ENCODE measurements around the gene AUTS2.

AUTS2 gene

GRCh38 chr7:69630292-69630691, 32.0 kb downstream of the AUTS2 start:
- FAIRE-seq (peak; percentile 77), DNase-seq (ENCODE audit: insufficient read length, low spot score) (no peak)
- TF ChIP-seq POLR2AphosphoS5 (IDR thresholded peaks at IDR 0.05; ENCODE audit: low read depth, low read length) (no peak), SPI1 (IDR thresholded peaks at IDR 0.05; ENCODE audit: low read depth, low read length) (no peak), PAX5 (IDR thresholded peaks at IDR 0.05; ENCODE audit: insufficient read depth, low read length, severe bottlenecking) (no peak), TAF1 (IDR thresholded peaks at IDR 0.05; ENCODE audit: low read depth, low read length) (no peak), POLR2A (IDR thresholded peaks at IDR 0.05; ENCODE audit: low read depth, low read length) (no peak)

DNA sequence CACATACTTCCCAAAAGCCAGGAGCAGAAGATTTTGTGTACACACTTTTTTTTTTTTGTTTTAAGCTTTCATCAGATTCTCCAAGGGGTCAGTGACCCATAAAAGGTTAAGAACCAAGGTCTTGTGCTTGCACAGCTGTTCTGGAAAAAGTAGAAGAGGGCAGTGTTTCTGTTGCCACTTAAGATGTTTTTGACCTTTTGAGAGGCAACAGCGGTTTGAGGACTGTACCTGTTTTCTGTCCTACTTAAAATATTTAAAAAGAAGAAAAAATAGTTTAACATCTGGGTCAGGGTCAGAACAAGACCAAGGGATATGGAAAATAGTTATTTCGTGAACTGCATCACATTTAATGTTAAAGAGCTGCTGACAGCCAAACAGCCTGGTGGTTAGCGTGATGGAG, 32.9 kb downstream of the AUTS2 start:
- FAIRE-seq (no peak), DNase-seq (ENCODE audit: insufficient read length, low spot score) (no peak)
- TF ChIP-seq SPI1 (IDR thresholded peaks at IDR 0.05; ENCODE audit: low read depth, low read length) (no peak), POLR2A (IDR thresholded peaks at IDR 0.05; ENCODE audit: low read depth, low read length) (no peak), POU2F2 (IDR thresholded peaks at IDR 0.05; ENCODE audit: low read depth, low read length) (no peak), POLR2AphosphoS5 (IDR thresholded peaks at IDR 0.05; ENCODE audit: low read depth, low read length) (no peak), TAF1 (IDR thresholded peaks at IDR 0.05; ENCODE audit: low read depth, low read length) (no peak), PAX5 (IDR thresholded peaks at IDR 0.05; ENCODE audit: insufficient read depth, low read length, severe bottlenecking) (no peak)

DNA sequence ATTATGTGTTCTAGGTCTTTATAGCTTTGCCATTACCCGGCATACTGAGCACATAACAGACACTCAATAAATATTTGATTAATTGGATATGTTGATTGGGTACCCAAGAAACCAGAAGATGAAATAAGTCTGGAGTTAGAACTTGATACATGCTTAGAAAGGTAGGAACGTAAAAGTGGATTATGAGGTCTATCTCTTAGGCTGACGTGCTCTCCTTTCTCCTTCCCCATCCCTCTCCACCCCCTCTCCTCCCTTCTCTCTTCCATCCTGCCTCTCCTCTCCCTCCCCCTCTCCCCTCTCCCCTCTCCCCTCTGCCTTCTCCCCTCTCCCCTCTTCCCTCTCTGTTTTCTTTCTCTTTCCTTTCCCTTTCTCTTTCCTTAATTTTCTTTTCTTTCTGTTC, 34.0 kb downstream of the AUTS2 start:
- TF ChIP-seq POLR2A (IDR thresholded peaks at IDR 0.05; ENCODE audit: low read depth, low read length), result no peak
- TF ChIP-seq SPI1 (IDR thresholded peaks at IDR 0.05; ENCODE audit: low read depth, low read length), result no peak
- no peak for TF ChIP-seq TAF1 (IDR thresholded peaks at IDR 0.05; ENCODE audit: low read depth, low read length)
- TF ChIP-seq PAX5 (IDR thresholded peaks at IDR 0.05; ENCODE audit: insufficient read depth, low read length, severe bottlenecking), result no peak
- no peak for TF ChIP-seq POU2F2 (IDR thresholded peaks at IDR 0.05; ENCODE audit: low read depth, low read length)
- TF ChIP-seq POLR2AphosphoS5 (IDR thresholded peaks at IDR 0.05; ENCODE audit: low read depth, low read length), result no peak

GRCh38 chr7:69633122-69633831, 35.0 kb downstream of the AUTS2 start:
- no peak for DNase-seq (ENCODE audit: insufficient read length, low spot score)
- TF ChIP-seq POU2F2 (IDR thresholded peaks at IDR 0.05; ENCODE audit: low read depth, low read length) (no peak), SPI1 (IDR thresholded peaks at IDR 0.05; ENCODE audit: low read depth, low read length) (no peak), POLR2AphosphoS5 (IDR thresholded peaks at IDR 0.05; ENCODE audit: low read depth, low read length) (no peak), TAF1 (IDR thresholded peaks at IDR 0.05; ENCODE audit: low read depth, low read length) (no peak), POLR2A (IDR thresholded peaks at IDR 0.05; ENCODE audit: low read depth, low read length) (no peak), PAX5 (IDR thresholded peaks at IDR 0.05; ENCODE audit: insufficient read depth, low read length, severe bottlenecking) (no peak)
- no peak for FAIRE-seq

More for the DNA sequence above, 34.0 kb downstream of the AUTS2 start:
- DNase-seq (ENCODE audit: insufficient read length, low spot score) (no peak), FAIRE-seq (no peak)

- DNase-seq (ENCODE audit: insufficient read length, low spot score) (no peak), FAIRE-seq (peak; percentile 16)
- TF ChIP-seq PAX5 (IDR thresholded peaks at IDR 0.05; ENCODE audit: insufficient read depth, low read length, severe bottlenecking), result no peak
These were observed 37.4 kb downstream of the AUTS2 start for GRCh38 chr7:69635555-69636185.

DNA sequence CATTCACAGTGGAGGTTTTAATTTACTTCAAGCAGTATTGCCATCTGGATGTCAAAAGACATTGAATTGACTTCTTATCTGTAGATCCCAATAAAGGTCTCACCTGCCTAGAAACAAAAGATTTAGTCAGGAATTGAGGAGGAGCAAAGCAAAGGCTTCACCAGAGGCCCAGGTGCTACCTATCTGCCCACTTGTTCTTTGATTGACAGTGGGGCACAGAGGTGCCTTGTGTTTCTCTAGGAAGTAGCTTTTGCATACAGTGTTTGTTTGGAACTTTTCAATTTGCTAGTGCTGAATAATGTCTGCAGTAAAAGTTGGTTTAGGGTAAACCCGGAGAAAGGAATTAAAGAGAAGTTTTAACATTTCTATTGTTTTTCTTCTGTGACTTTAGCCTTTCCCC, 40.4 kb downstream of the AUTS2 start:
- no peak for DNase-seq (ENCODE audit: insufficient read length, low spot score)
- no peak for FAIRE-seq
- no peak for TF ChIP-seq POLR2A (IDR thresholded peaks at IDR 0.05; ENCODE audit: low read depth, low read length)
- no peak for TF ChIP-seq TAF1 (IDR thresholded peaks at IDR 0.05; ENCODE audit: low read depth, low read length)
- TF ChIP-seq SPI1 (IDR thresholded peaks at IDR 0.05; ENCODE audit: low read depth, low read length), result no peak
- no peak for TF ChIP-seq PAX5 (IDR thresholded peaks at IDR 0.05; ENCODE audit: insufficient read depth, low read length, severe bottlenecking)

DNA sequence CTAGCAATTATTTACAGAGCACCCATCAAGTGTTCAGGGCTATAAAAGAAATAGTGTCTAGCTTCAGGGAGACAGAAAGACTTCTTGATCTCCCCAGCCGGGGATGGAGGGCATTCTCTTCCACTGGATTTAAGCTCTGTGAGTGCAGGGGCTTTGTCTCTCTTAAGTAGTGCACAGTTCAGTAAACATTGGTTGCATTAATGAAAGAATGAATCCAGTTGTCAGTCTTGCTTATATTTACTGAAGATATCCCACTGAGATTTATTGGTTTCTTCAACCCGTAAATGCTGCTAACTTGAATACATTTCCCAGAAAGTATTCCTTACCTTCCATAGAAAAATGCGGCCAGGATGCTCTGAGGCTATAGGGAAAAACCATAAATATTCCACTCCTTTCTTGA, 41.9 kb downstream of the AUTS2 start:
- no peak for TF ChIP-seq POU2F2 (IDR thresholded peaks at IDR 0.05; ENCODE audit: low read depth, low read length)
- TF ChIP-seq SPI1 (IDR thresholded peaks at IDR 0.05; ENCODE audit: low read depth, low read length), result no peak
- TF ChIP-seq POLR2A (IDR thresholded peaks at IDR 0.05; ENCODE audit: low read depth, low read length), result no peak
- DNase-seq (ENCODE audit: insufficient read length, low spot score), result no peak
- FAIRE-seq, result no peak

DNA sequence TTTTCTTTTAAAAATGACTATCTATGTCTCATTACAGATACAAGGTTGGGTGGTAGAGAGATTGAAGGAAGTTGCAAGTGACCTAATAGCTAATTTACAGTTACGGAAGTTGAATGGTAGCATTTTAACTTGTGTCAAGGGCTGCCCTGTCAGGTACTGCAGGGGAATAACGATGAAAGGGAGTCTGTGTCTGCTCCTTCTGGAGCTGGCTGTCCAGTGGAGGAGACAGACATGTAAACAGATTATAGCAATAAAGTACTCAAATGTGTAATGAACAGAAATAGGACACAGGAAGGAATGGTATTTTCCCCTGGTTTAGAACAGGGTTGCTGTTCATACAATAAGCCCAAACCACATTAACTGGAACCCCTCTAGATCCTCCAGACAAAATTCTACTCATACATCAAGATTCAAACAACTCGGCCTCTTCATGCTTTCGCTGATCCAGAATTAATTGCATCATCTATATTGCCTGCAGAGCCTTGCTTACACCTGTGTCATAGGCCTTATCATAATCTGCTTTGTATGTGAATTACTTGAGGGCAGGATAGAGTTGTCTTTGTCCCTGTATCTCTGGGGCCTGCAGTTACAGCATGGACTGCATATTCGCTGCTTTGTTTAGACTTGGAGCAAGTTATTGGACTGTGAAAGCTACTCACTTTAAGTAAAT, 42.8 kb downstream of the AUTS2 start:
- FAIRE-seq, result peak; percentile 48
- no peak for DNase-seq (ENCODE audit: insufficient read length, low spot score)
- no peak for TF ChIP-seq POLR2AphosphoS5 (IDR thresholded peaks at IDR 0.05; ENCODE audit: low read depth, low read length)
- TF ChIP-seq POU2F2 (IDR thresholded peaks at IDR 0.05; ENCODE audit: low read depth, low read length), result no peak
- no peak for TF ChIP-seq SPI1 (IDR thresholded peaks at IDR 0.05; ENCODE audit: low read depth, low read length)
- TF ChIP-seq PAX5 (IDR thresholded peaks at IDR 0.05; ENCODE audit: insufficient read depth, low read length, severe bottlenecking), result no peak
- TF ChIP-seq TAF1 (IDR thresholded peaks at IDR 0.05; ENCODE audit: low read depth, low read length), result no peak
- TF ChIP-seq POLR2A (IDR thresholded peaks at IDR 0.05; ENCODE audit: low read depth, low read length), result no peak

DNA sequence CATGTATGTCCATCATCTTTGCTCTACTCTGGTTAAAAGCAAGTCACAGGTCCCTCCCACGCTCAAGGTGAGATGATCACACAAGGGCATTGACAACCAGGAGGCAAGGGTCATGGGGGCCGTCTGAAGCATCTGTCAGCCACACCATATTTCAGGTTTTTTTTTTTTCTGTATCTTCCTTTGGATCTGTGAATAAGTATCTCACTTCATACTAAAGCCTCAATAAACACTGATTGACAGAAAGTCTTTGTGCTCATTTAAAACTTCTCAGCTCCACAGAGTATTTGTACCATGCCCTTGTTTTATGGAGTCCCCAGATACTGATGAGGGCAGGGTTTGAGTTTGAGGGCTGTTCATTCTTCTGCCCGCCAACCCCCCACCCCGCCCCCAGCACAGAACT, 45.0 kb downstream of the AUTS2 start:
- TF ChIP-seq POLR2A (IDR thresholded peaks at IDR 0.05; ENCODE audit: low read depth, low read length) (no peak), POU2F2 (IDR thresholded peaks at IDR 0.05; ENCODE audit: low read depth, low read length) (no peak), POLR2AphosphoS5 (IDR thresholded peaks at IDR 0.05; ENCODE audit: low read depth, low read length) (no peak), SPI1 (IDR thresholded peaks at IDR 0.05; ENCODE audit: low read depth, low read length) (no peak), TAF1 (IDR thresholded peaks at IDR 0.05; ENCODE audit: low read depth, low read length) (no peak), PAX5 (IDR thresholded peaks at IDR 0.05; ENCODE audit: insufficient read depth, low read length, severe bottlenecking) (no peak)
- DNase-seq (ENCODE audit: insufficient read length, low spot score), result no peak
- no peak for FAIRE-seq

Data from GM12891 (cell line).